AG04449 (cell line): Measurements from ENCODE around the gene CENPC.

Experiments
- CTCF ChIA-PET: fragments of 350-600 bp; formaldehyde crosslinking; extraction: SDS; loops from one replicate; lab custom pipeline; 2021; ENCODE audit warnings: antibody characterized with exemption; lab: Yijun Ruan, JAX
- POLR2A ChIA-PET: fragments of 400-600, 350-600 bp; formaldehyde crosslinking; extraction: SDS; loops from one replicate; lab custom pipeline; 2020; ENCODE audit warnings: antibody characterized with exemption, inconsistent platforms; lab: Yijun Ruan, JAX
- DNase-seq: peaks from one replicate; pipeline ENCODE4 v3.0.0-alpha.2; 2010; ENCODE audit warnings: low read depth, low spot score
- H3K4me3 ChIP-seq: 2 replicates; pipeline ENCODE4 v1.5.1; 2011; ENCODE audit warnings: low read depth, mild to moderate bottlenecking, control low read depth, low read length
- CTCF ChIP-seq: IDR thresholded peaks from one replicate; pipeline ENCODE4 v1.5.1; 2011; ENCODE audit warnings: mild to moderate bottlenecking, moderate library complexity, low read length, control low read depth, inconsistent platforms; ENCODE audit not compliant: insufficient read depth; ENCODE audit errors: missing control alignments

Gene CENPC

GRCh38 chr4:67500373-67500772 lies 44.9 kb downstream of the CENPC start:
- ChIA-PET CTCF (no interaction called here), POLR2A (no interaction called here)
- TF ChIP-seq CTCF: no peak

GRCh38 chr4:67499799-67500198 lies 45.5 kb downstream of the CENPC start:
- ChIA-PET CTCF (no interaction called here), POLR2A (interaction anchor here (0.6 kb wide), 1 partner anchor 81 kb away, joined by 3 read pairs; no protein-coding TSS in a partner anchor)
- no peak for DNase-seq
- H3K4me3 ChIP-seq: no peak overlapping the region
- no peak for TF ChIP-seq CTCF

More at GRCh38 chr4:67500373-67500772, 44.9 kb downstream of the CENPC start:
- H3K4me3 ChIP-seq: no peak overlapping the region
- no peak for DNase-seq

- POLR2A ChIA-PET: no interaction called here
- TF ChIP-seq CTCF: no peak
- no peak overlapping the region for H3K4me3 ChIP-seq
- DNase-seq: peak; percentile 21
- CTCF ChIA-PET: no interaction called here
Measured at GRCh38 chr4:67483868-67484602, 61.3 kb downstream of the CENPC start.

- DNase-seq: no peak
- no peak overlapping the region for H3K4me3 ChIP-seq
- TF ChIP-seq CTCF: no peak
- POLR2A ChIA-PET: no interaction called here
- CTCF ChIA-PET: no interaction called here
Measured at GRCh38 chr4:67480810-67481209, 64.5 kb downstream of the CENPC start.

GRCh38 chr4:67475155-67475554 lies 70.1 kb downstream of the CENPC start:
- ChIA-PET CTCF (no interaction called here), POLR2A (no interaction called here)
- H3K4me3 ChIP-seq: no peak overlapping the region
- no peak for DNase-seq
- no peak for TF ChIP-seq CTCF

GRCh38 chr4:67470871-67471270 lies 74.4 kb downstream of the CENPC start:
- CTCF ChIA-PET: no interaction called here
- no peak for TF ChIP-seq CTCF
- POLR2A ChIA-PET: no interaction called here
- DNase-seq: no peak
- no peak overlapping the region for H3K4me3 ChIP-seq
